Ascending aorta (tissue), 2 donors: ENCODE measurements around the gene TM7SF2. TPM values are rescaled to one million over a fixed set of nuclear protein-coding genes. Genes with fewer than 3 reads are reported as not detected.

ENCODE experiments used
- DNase-seq, 2 donors: peaks; one replicate each; pipeline ENCODE4 v3.0.0-alpha.2; 2019; ENCODE audit warnings: low spot score in 2 of 2
- H3K27ac ChIP-seq, 2 donors: fragments of 200-600 bp; sonication (generic); one replicate each; pipeline ENCODE4 v1.5.1; 2016 to 2017; ENCODE audit warnings: mild to moderate bottlenecking in 1 of 2
- H3K27me3 ChIP-seq: fragments of 200-600 bp; sonication (generic); one replicate; pipeline ENCODE4 v1.5.1; 2017
- H3K36me3 ChIP-seq, 2 donors: fragments of 200-600 bp; sonication (generic); one replicate each; pipeline ENCODE4 v1.5.1; 2016
- H3K4me1 ChIP-seq, 2 donors: fragments of 200-600 bp; sonication (generic); one replicate each; pipeline ENCODE4 v1.5.1; 2016 to 2017; ENCODE audit warnings: mild to moderate bottlenecking in 1 of 2
- H3K4me3 ChIP-seq, 2 donors: fragments of 200-600 bp; sonication (generic); one replicate each; pipeline ENCODE4 v1.5.1; 2016 to 2017; ENCODE audit warnings: mild to moderate bottlenecking in 1 of 2
- H3K9me3 ChIP-seq, 2 donors: fragments of 200-600 bp; sonication (generic); one replicate each; pipeline ENCODE4 v1.5.1; 2016
- intact Hi-C: fragments of 100-400 bp; cut with DNase I; formaldehyde crosslinking; loops from one replicate; pipeline ENCODE4 v1.15.1; 2023
- total RNA-seq: library from RNA; depleted of rRNA; stranded (reverse); fragments of >200 nt; gene quantifications from one replicate; pipeline ENCODE4 v1.1.0, GENCODE V29; 2016
- TF ChIP-seq, protein P1 (sequence below), 3 experiments: fragments of 200-600 bp in 2 of 3; fragments of 450-650 bp in 1 of 3; sonication (generic) in 2 of 3; IDR thresholded peaks; one replicate each; pipeline ENCODE4 v1.5.1; 2016 to 2019; ENCODE audit warnings: antibody characterized with exemption in 3 of 3, mild to moderate bottlenecking in 1 of 3, moderate library complexity in 1 of 3

The TM7SF2 gene
- total RNA-seq, 1 donor from 2014 or later = 10.6 TPM

DNA sequence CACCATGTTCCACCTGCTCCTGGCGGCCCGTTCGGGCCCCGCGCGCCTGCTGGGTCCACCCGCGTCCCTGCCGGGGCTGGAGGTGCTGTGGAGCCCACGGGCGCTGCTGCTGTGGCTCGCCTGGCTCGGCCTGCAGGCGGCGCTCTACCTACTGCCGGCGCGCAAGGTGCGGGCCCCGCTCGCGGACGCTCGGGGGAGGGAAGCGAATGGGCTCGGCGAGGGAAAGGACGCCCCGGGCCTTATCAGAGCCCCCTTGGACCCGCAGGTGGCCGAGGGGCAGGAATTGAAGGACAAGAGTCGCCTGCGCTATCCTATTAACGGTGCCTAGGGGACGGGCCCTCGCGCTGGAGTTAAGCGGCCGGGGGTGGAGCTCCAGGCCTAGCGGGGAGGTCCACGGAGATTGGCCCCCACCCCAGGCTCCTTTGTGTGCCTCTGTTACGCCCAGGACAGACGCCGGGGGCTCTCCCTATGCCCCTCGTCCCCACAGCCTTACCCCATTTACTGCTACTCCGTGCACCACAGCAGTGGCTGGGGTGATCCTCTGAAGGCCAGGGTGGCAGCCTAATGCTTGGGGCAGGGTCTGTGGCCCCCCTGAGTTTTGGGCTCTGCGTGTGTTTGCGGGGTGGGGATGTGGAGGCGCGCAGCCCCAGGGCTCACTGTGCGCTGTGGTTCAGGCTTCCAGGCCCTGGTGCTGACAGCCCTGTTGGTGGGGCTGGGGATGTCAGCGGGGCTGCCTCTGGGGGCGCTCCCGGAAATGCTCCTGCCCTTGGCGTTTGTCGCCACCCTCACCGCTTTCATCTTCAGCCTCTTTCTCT is 1.1 kb downstream of the TM7SF2 start:
- Histone ChIP-seq H3K27ac (peak overlapping the region; percentile 31 to 51), H3K27me3 (no peaks in the 10 kb centered on the region), H3K9me3 (no peaks in the 10 kb centered on the region), H3K36me3 (peaks cover 21 to 30% of the 10 kb centered on the region in 2 donors), H3K4me1 (peaks cover 25 to 38% of the 10 kb centered on the region in 2 donors), H3K4me3 (peak overlapping the region; percentile 54 to 66)
- DNase-seq = peak in 1 of 2 donors; percentile 79
- intact Hi-C loops = loop anchor here (10.0 kb wide), 1 partner anchor 258 kb away; no protein-coding TSS in a partner anchor
- TF ChIP-seq, protein P1, sequence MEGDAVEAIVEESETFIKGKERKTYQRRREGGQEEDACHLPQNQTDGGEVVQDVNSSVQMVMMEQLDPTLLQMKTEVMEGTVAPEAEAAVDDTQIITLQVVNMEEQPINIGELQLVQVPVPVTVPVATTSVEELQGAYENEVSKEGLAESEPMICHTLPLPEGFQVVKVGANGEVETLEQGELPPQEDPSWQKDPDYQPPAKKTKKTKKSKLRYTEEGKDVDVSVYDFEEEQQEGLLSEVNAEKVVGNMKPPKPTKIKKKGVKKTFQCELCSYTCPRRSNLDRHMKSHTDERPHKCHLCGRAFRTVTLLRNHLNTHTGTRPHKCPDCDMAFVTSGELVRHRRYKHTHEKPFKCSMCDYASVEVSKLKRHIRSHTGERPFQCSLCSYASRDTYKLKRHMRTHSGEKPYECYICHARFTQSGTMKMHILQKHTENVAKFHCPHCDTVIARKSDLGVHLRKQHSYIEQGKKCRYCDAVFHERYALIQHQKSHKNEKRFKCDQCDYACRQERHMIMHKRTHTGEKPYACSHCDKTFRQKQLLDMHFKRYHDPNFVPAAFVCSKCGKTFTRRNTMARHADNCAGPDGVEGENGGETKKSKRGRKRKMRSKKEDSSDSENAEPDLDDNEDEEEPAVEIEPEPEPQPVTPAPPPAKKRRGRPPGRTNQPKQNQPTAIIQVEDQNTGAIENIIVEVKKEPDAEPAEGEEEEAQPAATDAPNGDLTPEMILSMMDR (IDR thresholded peaks at IDR 0.05) = peak; percentile 81 to 90 (median 88)

- H3K4me1 ChIP-seq = peaks cover 25 to 38% of the 10 kb centered on the region in 2 donors
- intact Hi-C loops = loop anchor here (10.0 kb wide), 1 partner anchor 259 kb away; no protein-coding TSS in a partner anchor
Observed at GRCh38 chr11:65113361-65113756, 1.7 kb downstream of the TM7SF2 start.

DNA sequence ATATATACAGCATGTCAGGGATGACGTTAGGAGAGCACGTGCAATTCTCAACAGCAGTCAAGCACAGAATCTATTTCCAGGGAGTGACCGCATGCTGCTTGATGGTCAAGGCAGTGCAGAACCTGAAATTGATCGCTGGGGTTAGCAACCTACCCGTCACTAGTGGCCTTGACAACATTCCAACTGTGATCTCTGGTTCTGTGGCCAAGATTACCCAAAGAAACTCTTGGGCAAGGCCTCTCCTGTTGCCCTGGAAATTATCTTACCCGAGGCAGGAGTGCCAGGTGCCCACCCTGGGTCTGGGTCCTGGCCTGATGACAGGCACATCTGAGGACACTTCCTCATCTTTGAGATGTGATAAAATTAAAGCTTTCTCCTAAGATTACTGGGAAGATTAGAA is 2.2 kb downstream of the TM7SF2 start:
- TF ChIP-seq, protein P1 (IDR thresholded peaks at IDR 0.05) = no peak
- Histone ChIP-seq H3K9me3 (no peaks in the 10 kb centered on the region), H3K4me3 (no peak overlapping the region), H3K36me3 (peaks cover 10 to 28% of the 10 kb centered on the region in 2 donors), H3K4me1 (peaks cover 25 to 38% of the 10 kb centered on the region in 2 donors), H3K27ac (no peak overlapping the region), H3K27me3 (no peaks in the 10 kb centered on the region)
- intact Hi-C loops = loop anchor here (10.0 kb wide), 1 partner anchor 259 kb away; no protein-coding TSS in a partner anchor
- no peak for DNase-seq

More at GRCh38 chr11:65113361-65113756, 1.7 kb downstream of the TM7SF2 start:
- H3K9me3 ChIP-seq = no peaks in the 10 kb centered on the region
- DNase-seq = no peak
- H3K27me3 ChIP-seq = no peaks in the 10 kb centered on the region
- H3K36me3 ChIP-seq = peaks cover 15 to 28% of the 10 kb centered on the region in 2 donors
- TF ChIP-seq, protein P1 (IDR thresholded peaks at IDR 0.05) = no peak
- H3K27ac ChIP-seq = no peak overlapping the region
- H3K4me3 ChIP-seq = peak overlapping the region; percentile 54 to 66

GRCh38 chr11:65114538-65115171 is 3.0 kb downstream of the TM7SF2 start:
- TF ChIP-seq, protein P1 (IDR thresholded peaks at IDR 0.05) = no peak
- no peak overlapping the region for H3K4me3 ChIP-seq
- no peaks in the 10 kb centered on the region for H3K9me3 ChIP-seq
- H3K4me1 ChIP-seq = peaks cover 25 to 38% of the 10 kb centered on the region in 2 donors
- intact Hi-C loops = loop anchor here (5.0 to 10.0 kb wide), 2 partner anchors 197 to 260 kb away; partner anchors contain the start of gene ATG2A
- H3K27ac ChIP-seq = no peak overlapping the region
- no peaks in the 10 kb centered on the region for H3K27me3 ChIP-seq
- H3K36me3 ChIP-seq = peaks cover 2 to 29% of the 10 kb centered on the region in 2 donors
- no peak for DNase-seq

DNA sequence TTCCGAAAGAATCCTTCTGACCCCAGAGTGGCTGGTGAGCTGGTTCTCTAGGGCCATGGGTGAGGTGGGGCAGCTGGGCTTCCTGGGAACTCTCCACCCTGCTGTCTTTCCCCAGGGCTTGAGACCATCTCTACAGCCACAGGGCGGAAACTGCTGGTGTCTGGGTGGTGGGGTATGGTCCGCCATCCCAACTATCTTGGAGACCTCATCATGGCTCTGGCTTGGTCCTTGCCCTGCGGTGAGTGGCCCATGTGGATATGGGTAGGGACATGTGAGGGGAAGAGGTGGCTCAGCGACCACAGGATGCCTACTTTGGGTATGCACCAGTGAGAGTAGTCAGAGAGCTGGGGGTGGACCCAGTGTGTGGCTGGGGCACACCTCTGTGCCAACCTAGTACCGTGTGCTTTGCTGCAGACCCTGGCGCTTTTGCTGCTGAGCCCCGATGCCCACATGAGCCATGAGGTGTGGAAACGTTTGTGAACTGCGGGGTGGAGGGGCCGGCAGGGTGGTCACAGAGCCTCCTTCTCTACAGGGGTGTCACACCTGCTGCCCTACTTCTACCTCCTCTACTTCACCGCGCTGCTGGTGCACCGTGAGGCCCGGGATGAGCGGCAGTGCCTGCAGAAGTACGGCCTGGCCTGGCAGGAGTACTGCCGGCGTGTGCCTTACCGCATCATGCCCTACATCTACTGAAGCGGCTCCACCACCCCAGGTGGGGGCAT is 3.9 kb downstream of the TM7SF2 start:
- DNase-seq = no peak
- TF ChIP-seq, protein P1 (IDR thresholded peaks at IDR 0.05) = no peak
- peaks cover 9 to 35% of the 10 kb centered on the region in 2 donors for H3K36me3 ChIP-seq
- no peaks in the 10 kb centered on the region for H3K27me3 ChIP-seq
- no peaks in the 10 kb centered on the region for H3K9me3 ChIP-seq
- H3K4me1 ChIP-seq = peaks cover 23 to 37% of the 10 kb centered on the region in 2 donors
- peak overlapping the region in 1 of 2 donors; percentile 87 for H3K4me3 ChIP-seq
- intact Hi-C loops = loop anchor here (5.0 to 10.0 kb wide), 2 partner anchors 198 to 261 kb away; partner anchors contain the start of gene ATG2A
- H3K27ac ChIP-seq = no peak overlapping the region
